ENCODE measurements around the gene ATP9A.

GRCh38 chr20:51554538-51555165 is 213.5 kb downstream of the ATP9A start:
- TF ChIP-seq CTCF (IDR thresholded peaks at IDR 0.05) (no peak), ELF1 (IDR thresholded peaks at IDR 0.05) (no peak), PBX3 (IDR thresholded peaks at IDR 0.05) (no peak), EZH2phosphoT487 (IDR thresholded peaks at IDR 0.05; ENCODE audit: borderline replicate concordance, low read depth) (no peak), JUND (IDR thresholded peaks at IDR 0.05) (no peak), NRF1 (IDR thresholded peaks at IDR 0.05; ENCODE audit: low read depth, low read length) (no peak)
